OCI-LY7 (cell line): Measurements from ENCODE around the gene SPTBN4.

Experiments used
- EZH2phosphoT487 ChIP-seq: fragments of 200-600 bp; sonication (generic); IDR thresholded peaks from 2 replicates; pipeline ENCODE4 v1.6.1; 2018; ENCODE audit warnings: low read depth, borderline replicate concordance, mild to moderate bottlenecking, mixed run types, antibody characterized with exemption, low read length, moderate library complexity, mixed read lengths
- TF ChIP-seq, protein P1 (sequence below): fragments of 200-600 bp; sonication (generic); conservative IDR thresholded peaks from 2 replicates; pipeline ENCODE4 v1.5.1; 2014; ENCODE audit warnings: mild to moderate bottlenecking, antibody characterized with exemption, low read length, moderate library complexity, mixed read lengths

DNA sequence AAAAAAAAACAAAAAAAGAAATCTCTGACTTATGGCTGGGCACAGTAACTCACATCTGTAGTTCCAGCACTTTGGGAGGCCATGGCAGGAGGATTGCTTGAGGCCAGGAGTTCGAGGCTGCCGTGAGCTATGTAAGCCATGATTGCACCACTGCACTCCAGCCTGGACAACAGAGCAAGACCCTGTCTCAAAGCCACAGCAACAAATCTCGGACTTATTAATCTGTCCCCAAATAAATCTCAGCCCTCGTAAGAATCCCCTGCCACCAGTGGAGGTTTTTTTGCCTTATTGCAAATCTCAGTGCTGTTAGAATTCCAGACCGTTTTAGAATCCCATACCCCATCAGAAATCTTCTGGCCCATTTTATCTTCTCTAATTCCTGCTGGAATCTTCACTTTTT lies 114.7 kb downstream of the SPTBN4 start:
- TF ChIP-seq, protein P1, sequence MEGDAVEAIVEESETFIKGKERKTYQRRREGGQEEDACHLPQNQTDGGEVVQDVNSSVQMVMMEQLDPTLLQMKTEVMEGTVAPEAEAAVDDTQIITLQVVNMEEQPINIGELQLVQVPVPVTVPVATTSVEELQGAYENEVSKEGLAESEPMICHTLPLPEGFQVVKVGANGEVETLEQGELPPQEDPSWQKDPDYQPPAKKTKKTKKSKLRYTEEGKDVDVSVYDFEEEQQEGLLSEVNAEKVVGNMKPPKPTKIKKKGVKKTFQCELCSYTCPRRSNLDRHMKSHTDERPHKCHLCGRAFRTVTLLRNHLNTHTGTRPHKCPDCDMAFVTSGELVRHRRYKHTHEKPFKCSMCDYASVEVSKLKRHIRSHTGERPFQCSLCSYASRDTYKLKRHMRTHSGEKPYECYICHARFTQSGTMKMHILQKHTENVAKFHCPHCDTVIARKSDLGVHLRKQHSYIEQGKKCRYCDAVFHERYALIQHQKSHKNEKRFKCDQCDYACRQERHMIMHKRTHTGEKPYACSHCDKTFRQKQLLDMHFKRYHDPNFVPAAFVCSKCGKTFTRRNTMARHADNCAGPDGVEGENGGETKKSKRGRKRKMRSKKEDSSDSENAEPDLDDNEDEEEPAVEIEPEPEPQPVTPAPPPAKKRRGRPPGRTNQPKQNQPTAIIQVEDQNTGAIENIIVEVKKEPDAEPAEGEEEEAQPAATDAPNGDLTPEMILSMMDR: no peak
- no peak for TF ChIP-seq EZH2phosphoT487
